HepG2 (cell line): ENCODE results near the gene PHACTR1. TPM values are rescaled to one million over a fixed set of nuclear protein-coding genes. Genes with fewer than 3 reads are reported as not detected.

Experiments used
- ATAC-seq: fragments of 200-7000 bp; cut with Tn5 transposase; 3 replicates; pipeline ENCODE4 v1.9.1; 2020; ENCODE audit warnings: mild to moderate bottlenecking, moderate library complexity
- BruUV-seq: library from RNA; stranded (reverse); fragments of 400-500 nt; replicated peaks from 2 replicates; lab custom pipeline; 2021; lab: Mats Ljungman, UMichigan
- CTCF ChIA-PET: fragments of 300-600 bp; formaldehyde crosslinking; extraction: SDS; loops from one replicate; lab custom pipeline; 2021; ENCODE audit warnings: low total read pairs, inconsistent platforms, low intra/inter-chr PET ratio; lab: Yijun Ruan, JAX
- POLR2A ChIA-PET: fragments of 350-600 bp; sonication (Branson Sonifier 250); formaldehyde crosslinking; loops from one replicate; lab custom pipeline; 2020; ENCODE audit warnings: antibody characterized with exemption, inconsistent platforms; lab: Yijun Ruan, JAX
- DNase-seq: peaks from one replicate; pipeline ENCODE4 v3.0.0-alpha.2; 2015; ENCODE audit warnings: low spot score
- FAIRE-seq: peaks from 3 replicates; lab custom pipeline; 2011; peaks lifted over from hg19 to GRCh38; lab: Jason Lieb, UNC
- H2AFZ ChIP-seq: one replicate; pipeline ENCODE4 v1.6.1; 2011; ENCODE audit warnings: low read length, inconsistent platforms
- H3K27ac ChIP-seq: fragments of 300-600 bp; 3 replicates; pipeline ENCODE4 v1.8.0; 2011; ENCODE audit warnings: mixed run types, mild to moderate bottlenecking, mixed read lengths, low read length, inconsistent platforms; ENCODE audit not compliant: insufficient read depth; ENCODE audit errors: extremely low read length
- H3K27me3 ChIP-seq, 2 experiments: fragments of 200-600 bp in 1 of 2; 2 replicates in 1 of 2; 3 replicates in 1 of 2; pipeline versions ENCODE4 v1.6.0 to v1.8.0; 2011; ENCODE audit warnings: low read length in 2 of 2, mild to moderate bottlenecking in 2 of 2, moderate library complexity in 2 of 2, inconsistent platforms in 1 of 2; ENCODE audit not compliant: insufficient read depth in 2 of 2, control insufficient read depth in 1 of 2
- H3K36me3 ChIP-seq, 2 experiments: fragments of 200-600 bp in 1 of 2; replicated peaks in 1 of 2; 2 replicates in 1 of 2; 3 replicates in 1 of 2; pipeline versions ENCODE4 v1.5.1 to v1.8.0; 2011; ENCODE audit warnings: low read length in 2 of 2, inconsistent platforms in 1 of 2; ENCODE audit not compliant: insufficient read depth in 2 of 2, control insufficient read depth in 1 of 2
- H3K4me1 ChIP-seq: 2 replicates; pipeline ENCODE4 v1.5.1; 2012; ENCODE audit warnings: low read length, inconsistent platforms; ENCODE audit not compliant: insufficient read depth
- H3K4me2 ChIP-seq: 2 replicates; pipeline ENCODE4 v1.6.0; 2011; ENCODE audit warnings: low read depth, low read length, inconsistent platforms
- H3K4me3 ChIP-seq, 3 experiments: fragments of 200-600 bp in 1 of 3; sonication (generic), shearing (Covaris generic) in 1 of 3; replicated peaks in 1 of 3; 2 replicates each; pipeline ENCODE4 v1.5.1; 2011 to 2016; ENCODE audit warnings: low read length in 3 of 3, inconsistent platforms in 2 of 3, low read depth in 2 of 3, mild to moderate bottlenecking in 2 of 3, control low read depth in 1 of 3, mixed read lengths in 1 of 3; ENCODE audit not compliant: insufficient read depth in 1 of 3
- H3K79me2 ChIP-seq: one replicate; pipeline ENCODE4 v1.6.1; 2011; ENCODE audit warnings: low read length, inconsistent platforms; ENCODE audit not compliant: insufficient read depth
- H3K9ac ChIP-seq: 2 replicates; pipeline ENCODE4 v1.6.0; 2011; ENCODE audit warnings: mild to moderate bottlenecking, low read depth, low read length, inconsistent platforms; ENCODE audit not compliant: insufficient read depth
- H3K9me3 ChIP-seq: 2 replicates; pipeline ENCODE4 v1.5.1; 2012; ENCODE audit warnings: mild to moderate bottlenecking, low read length
- H4K20me1 ChIP-seq: 2 replicates; pipeline ENCODE4 v1.6.0; 2011; ENCODE audit warnings: inconsistent platforms, mild to moderate bottlenecking, low read length, moderate library complexity; ENCODE audit not compliant: insufficient read depth
- KIAA2018 ChIP-seq: sonication (generic); formaldehyde crosslinking; IDR thresholded peaks from 2 replicates; pipeline ENCODE4 v1.5.0; 2020; ENCODE audit warnings: mild to moderate bottlenecking, missing genetic modification reagents, borderline replicate concordance
- NBN ChIP-seq: fragments of 450-650 bp; conservative IDR thresholded peaks from 2 replicates; pipeline ENCODE4 v1.6.1; 2017
- NFAT5 ChIP-seq: sonication (generic); formaldehyde crosslinking; IDR thresholded peaks from 2 replicates; pipeline ENCODE4 v1.4.0; 2020; ENCODE audit warnings: missing genetic modification reagents
- SETDB1 ChIP-seq: sonication (generic); formaldehyde crosslinking; IDR thresholded peaks from 2 replicates; pipeline ENCODE4 v1.5.1; 2020; ENCODE audit warnings: missing genetic modification reagents, mild to moderate bottlenecking, borderline replicate concordance
- THYN1 ChIP-seq: sonication (generic); formaldehyde crosslinking; IDR thresholded peaks from 2 replicates; pipeline ENCODE4 v1.8.1; 2023; ENCODE audit warnings: low read depth, mild to moderate bottlenecking, moderate library complexity, missing genetic modification reagents, borderline replicate concordance
- WGBS: methylation state at CpG from one replicate; pipeline ENCODE4 v1.1.6; 2017; ENCODE audit warnings: low lambda C conversion rate; 5-methylcytosine and 5-hydroxymethylcytosine counted together
- in situ Hi-C: cut with HindIII; loops from 2 replicates; pipeline ENCODE4 v1.10.0; 2017; ENCODE audit warnings: low pct_unique_long_range_greater_than_20kb; ENCODE audit not compliant: extremely low pct_ligation_motif_present
- intact Hi-C: fragments of 100-400 bp; cut with micrococcal nuclease; formaldehyde crosslinking; loops from one replicate; pipeline ENCODE4 v1.10.0; 2022; ENCODE audit not compliant: unreplicated experiment
- polyA plus RNA-seq, 8 experiments: library from polyadenylated mRNA; depleted of rRNA in 3 of 8; stranded (reverse) in 7 of 8; unstranded in 1 of 8; fragments of >200 nt; fragmentation: Illumina TruSeq in 4 of 8; extraction: Trizol in 4 of 8; gene quantifications; 2 replicates each; pipeline versions ENCODE4 v1.2.1 to v1.2.3, GENCODE V29; 2011 to 2016; ENCODE audit warnings: low read depth in 4 of 8, missing spikeins in 1 of 8, mixed read lengths in 1 of 8; ENCODE audit not compliant: insufficient read depth in 1 of 8
- total RNA-seq, 5 experiments: library from RNA; depleted of rRNA; stranded (reverse); fragments of >200 nt; fragmentation: Illumina TruSeq; extraction: Trizol; gene quantifications; 2 replicates each; pipeline ENCODE4 v1.2.3, GENCODE V29; 2016; ENCODE audit warnings: low read depth in 1 of 5
- TF ChIP-seq, protein P1 (sequence below): sonication (generic); formaldehyde crosslinking; IDR thresholded peaks from 2 replicates; pipeline ENCODE4 v1.4.0; 2020; ENCODE audit warnings: missing genetic modification reagents
- TF ChIP-seq, protein P2 (sequence below): sonication (generic); formaldehyde crosslinking; IDR thresholded peaks from 2 replicates; pipeline ENCODE4 v1.8.0; 2022; ENCODE audit warnings: missing genetic modification reagents, mild to moderate bottlenecking, moderate library complexity, borderline replicate concordance

The PHACTR1 gene
- total and polyA plus RNA-seq, 2 of the 13 experiments (the other 11 are each of a cell fraction or from before 2014, with no cell fraction given): 0.09 TPM; not detected in 1

- no TSS peak for BruUV-seq
- H3K4me3 ChIP-seq: no peak overlapping the region
- H3K79me2 ChIP-seq: no peaks in the 10 kb centered on the region
- H3K4me2 ChIP-seq: no peak overlapping the region
- H3K4me1 ChIP-seq: no peaks in the 10 kb centered on the region
- no peaks in the 10 kb centered on the region for H4K20me1 ChIP-seq
- POLR2A ChIA-PET: no interaction called here
- CTCF ChIA-PET: no interaction called here
- H3K9ac ChIP-seq: no peak overlapping the region
- H3K27me3 ChIP-seq: peaks cover 1 to 7% of the 10 kb centered on the region in 2 experiments; a peak in 2 of 5 replicates
- no peaks in the 10 kb centered on the region for H3K9me3 ChIP-seq
- no peak overlapping the region for H3K27ac ChIP-seq
- ATAC-seq: no peak
- FAIRE-seq: no peak
- H2AFZ ChIP-seq: no peak overlapping the region
- intact Hi-C loops: no loop called here
- 33% methylated on average over 4 of the region's 4 CpGs for WGBS
- H3K36me3 ChIP-seq: no peaks in the 10 kb centered on the region
- in situ Hi-C loops: no loop called here
- DNase-seq: no peak
- TF ChIP-seq, protein P1, sequence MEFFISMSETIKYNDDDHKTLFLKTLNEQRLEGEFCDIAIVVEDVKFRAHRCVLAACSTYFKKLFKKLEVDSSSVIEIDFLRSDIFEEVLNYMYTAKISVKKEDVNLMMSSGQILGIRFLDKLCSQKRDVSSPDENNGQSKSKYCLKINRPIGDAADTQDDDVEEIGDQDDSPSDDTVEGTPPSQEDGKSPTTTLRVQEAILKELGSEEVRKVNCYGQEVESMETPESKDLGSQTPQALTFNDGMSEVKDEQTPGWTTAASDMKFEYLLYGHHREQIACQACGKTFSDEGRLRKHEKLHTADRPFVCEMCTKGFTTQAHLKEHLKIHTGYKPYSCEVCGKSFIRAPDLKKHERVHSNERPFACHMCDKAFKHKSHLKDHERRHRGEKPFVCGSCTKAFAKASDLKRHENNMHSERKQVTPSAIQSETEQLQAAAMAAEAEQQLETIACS (CRISPR knock-in tag): no peak
- TF ChIP-seq KIAA2018: no peak
- no peak for TF ChIP-seq NFAT5 (CRISPR knock-in tag)
- no peak for TF ChIP-seq THYN1 (CRISPR knock-in tag)
- no peak for TF ChIP-seq NBN
- no peak for TF ChIP-seq SETDB1
- TF ChIP-seq, protein P2, sequence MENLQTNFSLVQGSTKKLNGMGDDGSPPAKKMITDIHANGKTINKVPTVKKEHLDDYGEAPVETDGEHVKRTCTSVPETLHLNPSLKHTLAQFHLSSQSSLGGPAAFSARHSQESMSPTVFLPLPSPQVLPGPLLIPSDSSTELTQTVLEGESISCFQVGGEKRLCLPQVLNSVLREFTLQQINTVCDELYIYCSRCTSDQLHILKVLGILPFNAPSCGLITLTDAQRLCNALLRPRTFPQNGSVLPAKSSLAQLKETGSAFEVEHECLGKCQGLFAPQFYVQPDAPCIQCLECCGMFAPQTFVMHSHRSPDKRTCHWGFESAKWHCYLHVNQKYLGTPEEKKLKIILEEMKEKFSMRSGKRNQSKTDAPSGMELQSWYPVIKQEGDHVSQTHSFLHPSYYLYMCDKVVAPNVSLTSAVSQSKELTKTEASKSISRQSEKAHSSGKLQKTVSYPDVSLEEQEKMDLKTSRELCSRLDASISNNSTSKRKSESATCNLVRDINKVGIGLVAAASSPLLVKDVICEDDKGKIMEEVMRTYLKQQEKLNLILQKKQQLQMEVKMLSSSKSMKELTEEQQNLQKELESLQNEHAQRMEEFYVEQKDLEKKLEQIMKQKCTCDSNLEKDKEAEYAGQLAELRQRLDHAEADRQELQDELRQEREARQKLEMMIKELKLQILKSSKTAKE: no peak
Observed at GRCh38 chr6:12995419-12995818, 278.9 kb downstream of the PHACTR1 start.
